H1 (cell line): ENCODE measurements around the gene ERMARD. TPM values are rescaled to one million over a fixed set of nuclear protein-coding genes. Genes with fewer than 3 reads are reported as not detected.

Source experiments
- polyA plus RNA-seq, 7 experiments: library from polyadenylated mRNA; depleted of rRNA in 3 of 7; stranded (reverse) in 5 of 7; unstranded in 2 of 7; fragments of >200 nt in 5 of 7; fragments of 200-250 nt in 2 of 7; gene quantifications; 1 replicate in 5 of 7; 2 replicates in 1 of 7; 4 replicates in 1 of 7; pipeline versions ENCODE4 v1.2.1 to v1.2.3, GENCODE V29; 2011 to 2013; ENCODE audit warnings: missing spikeins in 2 of 7, mixed read lengths in 2 of 7
- total RNA-seq: library from RNA; stranded (reverse); fragmentation: NEBNext Ultra II Directional; extraction: Animal tissue kit (Norgen Biotek cat#: 25700); gene quantifications from 2 replicates; pipeline ENCODE4 v1.2.1, GENCODE V29; 2021
- TF ChIP-seq, protein P1 (sequence below): IDR thresholded peaks from 2 replicates; pipeline ENCODE4 v1.6.1; 2011; ENCODE audit warnings: low read depth, mild to moderate bottlenecking, low read length; ENCODE audit not compliant: insufficient read depth

Gene ERMARD
- total and polyA plus RNA-seq, 2 of the 8 experiments (the other 6 are each of a cell fraction or from before 2014, with no cell fraction given), result 12.2 to 25.6 TPM

DNA sequence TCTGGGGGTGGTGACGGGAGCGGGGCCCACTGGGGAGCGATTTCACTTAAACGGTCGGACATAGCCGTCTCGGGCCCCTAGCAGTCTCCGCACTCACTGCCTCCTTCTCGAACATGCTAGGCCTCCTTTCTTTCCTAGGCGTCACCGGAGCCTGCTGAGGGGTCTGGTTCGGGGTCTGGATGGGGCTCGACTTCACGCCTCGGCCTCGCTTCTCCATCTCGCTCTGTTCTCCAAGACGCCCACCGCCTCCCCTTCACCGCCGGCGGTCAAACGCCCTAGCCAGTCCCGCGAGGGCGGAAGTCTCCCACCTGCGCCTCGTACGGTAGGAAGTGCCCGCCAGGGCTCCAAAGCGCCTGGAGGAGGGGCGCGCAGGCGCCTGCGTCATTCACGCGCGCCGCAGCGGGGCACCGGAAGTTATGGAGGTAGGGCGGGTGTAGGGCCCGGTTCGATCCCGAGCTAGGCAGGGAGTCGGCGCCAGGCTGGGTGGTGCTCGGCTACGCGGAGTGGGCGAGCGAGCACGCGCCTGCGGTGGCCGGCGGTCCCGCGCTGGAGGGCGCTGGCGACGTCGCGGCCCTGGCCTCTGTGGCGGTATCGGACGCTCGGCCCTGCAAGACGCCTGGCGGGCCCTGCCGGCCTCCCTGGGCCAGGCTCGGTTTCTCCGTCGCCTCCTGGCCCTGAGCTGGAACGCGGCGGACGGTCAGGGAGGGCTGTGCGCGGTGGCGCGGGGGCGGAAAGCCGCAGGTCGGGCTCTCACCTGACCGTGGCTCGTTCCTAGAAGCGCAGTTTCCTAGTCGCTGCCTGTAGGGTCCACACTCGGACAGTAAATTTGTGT is at the start of gene ERMARD, which contains the start of gene DYNLT2 (continued):
- TF ChIP-seq, protein P1, sequence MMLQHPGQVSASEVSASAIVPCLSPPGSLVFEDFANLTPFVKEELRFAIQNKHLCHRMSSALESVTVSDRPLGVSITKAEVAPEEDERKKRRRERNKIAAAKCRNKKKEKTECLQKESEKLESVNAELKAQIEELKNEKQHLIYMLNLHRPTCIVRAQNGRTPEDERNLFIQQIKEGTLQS, result peak; percentile 88
